ENCODE data around the gene C14orf180. TPM values are rescaled to one million over a fixed set of nuclear protein-coding genes. Genes with fewer than 3 reads are reported as not detected.

The C14orf180 gene
- total and polyA plus RNA-seq, 2 of the 8 experiments (the other 6 are each of a cell fraction or from before 2014, with no cell fraction given), result not detected

DNA sequence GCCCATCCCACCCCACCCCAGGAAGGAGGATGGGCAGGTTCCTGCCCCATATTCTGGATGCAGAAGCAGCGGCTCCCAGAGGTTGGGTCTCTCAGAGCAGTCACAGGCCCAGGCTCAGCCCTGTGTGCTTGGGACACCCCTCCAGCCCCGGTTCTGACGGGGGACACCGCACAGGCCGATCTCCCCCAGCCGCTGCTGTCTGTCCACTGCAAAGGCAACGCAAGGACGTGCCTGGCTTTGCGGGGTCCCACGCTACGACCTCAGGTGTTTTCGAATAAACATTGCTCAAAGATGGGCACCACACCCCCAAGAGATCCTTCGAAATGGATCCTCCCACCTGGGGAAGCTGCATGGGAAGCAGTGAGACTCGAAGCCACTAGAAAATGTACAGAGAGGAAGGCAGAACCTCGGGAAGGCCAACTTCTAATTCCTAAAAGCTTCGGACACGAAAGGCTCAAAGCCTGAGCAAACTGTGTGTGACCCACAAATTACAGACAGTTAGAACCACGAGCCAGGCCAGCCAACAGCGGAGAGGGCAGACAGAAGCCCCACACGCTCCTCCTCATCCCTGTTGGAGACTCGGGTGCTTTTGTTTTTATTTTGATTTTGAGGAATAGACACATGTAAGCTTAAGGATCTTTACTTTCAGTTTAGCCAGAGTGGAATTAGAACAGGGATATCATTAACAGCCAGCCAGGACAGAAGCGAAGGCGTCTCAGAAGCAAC is 10.8 kb downstream of the C14orf180 start (continued):
- TF ChIP-seq EP300 (IDR thresholded peaks at IDR 0.05; ENCODE audit: borderline replicate concordance in 1 of 2, low read depth in 2 of 2, low read length in 2 of 2) (no peak), POU5F1 (IDR thresholded peaks at IDR 0.05; ENCODE audit: low read depth, low read length) (no peak), TCF12 (IDR thresholded peaks at IDR 0.05; ENCODE audit: low read depth, low read length) (no peak), YY1 (IDR thresholded peaks at IDR 0.05; ENCODE audit: low read depth, low read length) (no peak)
